Lower leg skin (tissue), 3 donors: Measurements from ENCODE around the gene CEMIP2.

ENCODE experiments used
- CTCF ChIP-seq, 3 donors: fragments of 450-650 bp; IDR thresholded peaks; one replicate each; pipeline ENCODE4 v1.5.1; 2016; ENCODE audit warnings: antibody characterized with exemption in 3 of 3, mild to moderate bottlenecking in 3 of 3, moderate library complexity in 2 of 3
- POLR2A ChIP-seq, 2 donors: fragments of 450-650 bp; IDR thresholded peaks; one replicate each; pipeline ENCODE4 v1.6.1; 2016 to 2017; ENCODE audit warnings: antibody characterized with exemption in 2 of 2, mild to moderate bottlenecking in 1 of 2, moderate library complexity in 1 of 2

GRCh38 chr9:71677209-71677608, 91.1 kb downstream of the CEMIP2 start:
- no peak for TF ChIP-seq CTCF (IDR thresholded peaks at IDR 0.05)
- no peak for TF ChIP-seq POLR2A (IDR thresholded peaks at IDR 0.05)
